Measurements from ENCODE around the gene RND2. TPM values are rescaled to one million over a fixed set of nuclear protein-coding genes. Genes with fewer than 3 reads are reported as not detected.

The RND2 gene
- total and polyA plus RNA-seq, 2 of the 13 experiments (the other 11 are each of a cell fraction or from before 2014, with no cell fraction given) = 0.05 to 0.11 TPM

DNA sequence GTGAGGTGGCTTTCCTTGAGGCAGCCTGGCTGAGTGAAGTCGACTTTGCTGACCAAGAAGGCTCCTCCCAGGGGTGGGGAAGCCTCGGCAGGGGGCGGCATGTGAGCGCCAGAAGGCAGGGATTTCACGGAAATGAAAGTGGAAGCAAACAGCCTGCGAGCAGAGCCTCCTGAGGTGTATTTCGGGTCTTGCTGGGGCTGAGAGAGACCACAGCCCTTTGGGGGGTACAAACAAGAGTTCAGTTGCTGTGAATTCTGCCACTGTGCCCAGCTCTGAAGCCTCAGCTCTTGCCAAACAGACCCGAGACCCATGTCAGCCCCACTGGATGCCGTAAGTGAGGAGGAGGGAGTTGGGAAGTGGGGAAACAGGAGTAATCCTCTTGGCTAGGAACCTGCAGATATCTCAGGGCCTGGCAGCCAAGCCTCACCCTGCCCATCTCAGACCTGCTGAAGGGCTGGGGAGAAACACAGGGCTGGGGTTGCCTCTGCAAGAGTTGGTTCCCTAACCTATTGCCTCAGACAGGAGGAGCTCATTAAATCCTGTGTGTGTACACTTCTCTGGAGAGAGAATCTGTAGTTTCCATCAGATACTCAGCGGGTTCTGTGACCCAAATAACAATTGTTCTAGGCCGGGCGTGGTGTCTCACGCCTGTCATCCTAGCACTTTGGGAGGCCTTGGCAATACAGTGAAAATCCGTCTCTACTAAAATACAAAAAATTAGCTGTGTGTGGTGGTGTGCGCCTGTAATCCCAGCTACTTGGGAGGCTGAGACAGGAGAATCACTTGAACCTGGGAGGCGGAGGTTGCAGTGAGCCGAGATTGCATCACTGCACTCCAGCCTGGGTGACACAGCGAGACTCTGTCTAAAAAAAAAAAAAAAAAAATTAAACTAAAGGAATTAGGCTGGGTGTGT lies 18.1 kb upstream of the RND2 start, which contains the start of gene IFI35 (continued):
- TF ChIP-seq, protein P1, sequence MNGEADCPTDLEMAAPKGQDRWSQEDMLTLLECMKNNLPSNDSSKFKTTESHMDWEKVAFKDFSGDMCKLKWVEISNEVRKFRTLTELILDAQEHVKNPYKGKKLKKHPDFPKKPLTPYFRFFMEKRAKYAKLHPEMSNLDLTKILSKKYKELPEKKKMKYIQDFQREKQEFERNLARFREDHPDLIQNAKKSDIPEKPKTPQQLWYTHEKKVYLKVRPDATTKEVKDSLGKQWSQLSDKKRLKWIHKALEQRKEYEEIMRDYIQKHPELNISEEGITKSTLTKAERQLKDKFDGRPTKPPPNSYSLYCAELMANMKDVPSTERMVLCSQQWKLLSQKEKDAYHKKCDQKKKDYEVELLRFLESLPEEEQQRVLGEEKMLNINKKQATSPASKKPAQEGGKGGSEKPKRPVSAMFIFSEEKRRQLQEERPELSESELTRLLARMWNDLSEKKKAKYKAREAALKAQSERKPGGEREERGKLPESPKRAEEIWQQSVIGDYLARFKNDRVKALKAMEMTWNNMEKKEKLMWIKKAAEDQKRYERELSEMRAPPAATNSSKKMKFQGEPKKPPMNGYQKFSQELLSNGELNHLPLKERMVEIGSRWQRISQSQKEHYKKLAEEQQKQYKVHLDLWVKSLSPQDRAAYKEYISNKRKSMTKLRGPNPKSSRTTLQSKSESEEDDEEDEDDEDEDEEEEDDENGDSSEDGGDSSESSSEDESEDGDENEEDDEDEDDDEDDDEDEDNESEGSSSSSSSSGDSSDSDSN (CRISPR knock-in tag; IDR thresholded peaks at IDR 0.05) = peak; percentile 65; the same call in 1 of the 2 replicates
- TF ChIP-seq ZBTB7A (CRISPR knock-in tag; IDR thresholded peaks at IDR 0.05) (no peak), ZNF737 (CRISPR knock-in tag; IDR thresholded peaks at IDR 0.05; ENCODE audit: borderline replicate concordance) (no peak; the same call in 1 of the 2 replicates), HNF4G (IDR thresholded peaks at IDR 0.05; ENCODE audit: borderline replicate concordance, low read depth, low read length) (no peak), HNF4G (CRISPR knock-in tag; IDR thresholded peaks at IDR 0.05; ENCODE audit: borderline replicate concordance, low read depth) (no peak), HNRNPUL1 (IDR thresholded peaks at IDR 0.05; ENCODE audit: low read depth, low read length) (no peak), ZNF652 (CRISPR knock-in tag; IDR thresholded peaks at IDR 0.05; ENCODE audit: borderline replicate concordance, low read depth) (no peak), TEAD3 (CRISPR knock-in tag; optimal IDR thresholded peaks at IDR 0.05; ENCODE audit: borderline replicate concordance) (peak; percentile 44), ZNF292 (CRISPR knock-in tag; IDR thresholded peaks at IDR 0.05; ENCODE audit: borderline replicate concordance, low read depth) (peak; percentile 34), HES4 (CRISPR knock-in tag; IDR thresholded peaks at IDR 0.05; ENCODE audit: borderline replicate concordance) (no peak), ZNF777 (CRISPR knock-in tag; IDR thresholded peaks at IDR 0.05) (0 out of 2 replicates have a peak, but pooled peaks have one; percentile 6), ZFP37 (CRISPR knock-in tag; IDR thresholded peaks at IDR 0.05; ENCODE audit: borderline replicate concordance) (peak; percentile 64; the same call in 1 of the 2 replicates)
- TF ChIP-seq, protein P2, sequence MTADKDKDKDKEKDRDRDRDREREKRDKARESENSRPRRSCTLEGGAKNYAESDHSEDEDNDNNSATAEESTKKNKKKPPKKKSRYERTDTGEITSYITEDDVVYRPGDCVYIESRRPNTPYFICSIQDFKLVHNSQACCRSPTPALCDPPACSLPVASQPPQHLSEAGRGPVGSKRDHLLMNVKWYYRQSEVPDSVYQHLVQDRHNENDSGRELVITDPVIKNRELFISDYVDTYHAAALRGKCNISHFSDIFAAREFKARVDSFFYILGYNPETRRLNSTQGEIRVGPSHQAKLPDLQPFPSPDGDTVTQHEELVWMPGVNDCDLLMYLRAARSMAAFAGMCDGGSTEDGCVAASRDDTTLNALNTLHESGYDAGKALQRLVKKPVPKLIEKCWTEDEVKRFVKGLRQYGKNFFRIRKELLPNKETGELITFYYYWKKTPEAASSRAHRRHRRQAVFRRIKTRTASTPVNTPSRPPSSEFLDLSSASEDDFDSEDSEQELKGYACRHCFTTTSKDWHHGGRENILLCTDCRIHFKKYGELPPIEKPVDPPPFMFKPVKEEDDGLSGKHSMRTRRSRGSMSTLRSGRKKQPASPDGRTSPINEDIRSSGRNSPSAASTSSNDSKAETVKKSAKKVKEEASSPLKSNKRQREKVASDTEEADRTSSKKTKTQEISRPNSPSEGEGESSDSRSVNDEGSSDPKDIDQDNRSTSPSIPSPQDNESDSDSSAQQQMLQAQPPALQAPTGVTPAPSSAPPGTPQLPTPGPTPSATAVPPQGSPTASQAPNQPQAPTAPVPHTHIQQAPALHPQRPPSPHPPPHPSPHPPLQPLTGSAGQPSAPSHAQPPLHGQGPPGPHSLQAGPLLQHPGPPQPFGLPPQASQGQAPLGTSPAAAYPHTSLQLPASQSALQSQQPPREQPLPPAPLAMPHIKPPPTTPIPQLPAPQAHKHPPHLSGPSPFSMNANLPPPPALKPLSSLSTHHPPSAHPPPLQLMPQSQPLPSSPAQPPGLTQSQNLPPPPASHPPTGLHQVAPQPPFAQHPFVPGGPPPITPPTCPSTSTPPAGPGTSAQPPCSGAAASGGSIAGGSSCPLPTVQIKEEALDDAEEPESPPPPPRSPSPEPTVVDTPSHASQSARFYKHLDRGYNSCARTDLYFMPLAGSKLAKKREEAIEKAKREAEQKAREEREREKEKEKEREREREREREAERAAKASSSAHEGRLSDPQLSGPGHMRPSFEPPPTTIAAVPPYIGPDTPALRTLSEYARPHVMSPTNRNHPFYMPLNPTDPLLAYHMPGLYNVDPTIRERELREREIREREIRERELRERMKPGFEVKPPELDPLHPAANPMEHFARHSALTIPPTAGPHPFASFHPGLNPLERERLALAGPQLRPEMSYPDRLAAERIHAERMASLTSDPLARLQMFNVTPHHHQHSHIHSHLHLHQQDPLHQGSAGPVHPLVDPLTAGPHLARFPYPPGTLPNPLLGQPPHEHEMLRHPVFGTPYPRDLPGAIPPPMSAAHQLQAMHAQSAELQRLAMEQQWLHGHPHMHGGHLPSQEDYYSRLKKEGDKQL (CRISPR knock-in tag; IDR thresholded peaks at IDR 0.05; ENCODE audit: low read depth) = no peak
- TF ChIP-seq, protein P3, sequence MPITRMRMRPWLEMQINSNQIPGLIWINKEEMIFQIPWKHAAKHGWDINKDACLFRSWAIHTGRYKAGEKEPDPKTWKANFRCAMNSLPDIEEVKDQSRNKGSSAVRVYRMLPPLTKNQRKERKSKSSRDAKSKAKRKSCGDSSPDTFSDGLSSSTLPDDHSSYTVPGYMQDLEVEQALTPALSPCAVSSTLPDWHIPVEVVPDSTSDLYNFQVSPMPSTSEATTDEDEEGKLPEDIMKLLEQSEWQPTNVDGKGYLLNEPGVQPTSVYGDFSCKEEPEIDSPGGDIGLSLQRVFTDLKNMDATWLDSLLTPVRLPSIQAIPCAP (CRISPR knock-in tag; IDR thresholded peaks at IDR 0.05; ENCODE audit: low read depth) = peak; percentile 99
- TF ChIP-seq, protein P4, sequence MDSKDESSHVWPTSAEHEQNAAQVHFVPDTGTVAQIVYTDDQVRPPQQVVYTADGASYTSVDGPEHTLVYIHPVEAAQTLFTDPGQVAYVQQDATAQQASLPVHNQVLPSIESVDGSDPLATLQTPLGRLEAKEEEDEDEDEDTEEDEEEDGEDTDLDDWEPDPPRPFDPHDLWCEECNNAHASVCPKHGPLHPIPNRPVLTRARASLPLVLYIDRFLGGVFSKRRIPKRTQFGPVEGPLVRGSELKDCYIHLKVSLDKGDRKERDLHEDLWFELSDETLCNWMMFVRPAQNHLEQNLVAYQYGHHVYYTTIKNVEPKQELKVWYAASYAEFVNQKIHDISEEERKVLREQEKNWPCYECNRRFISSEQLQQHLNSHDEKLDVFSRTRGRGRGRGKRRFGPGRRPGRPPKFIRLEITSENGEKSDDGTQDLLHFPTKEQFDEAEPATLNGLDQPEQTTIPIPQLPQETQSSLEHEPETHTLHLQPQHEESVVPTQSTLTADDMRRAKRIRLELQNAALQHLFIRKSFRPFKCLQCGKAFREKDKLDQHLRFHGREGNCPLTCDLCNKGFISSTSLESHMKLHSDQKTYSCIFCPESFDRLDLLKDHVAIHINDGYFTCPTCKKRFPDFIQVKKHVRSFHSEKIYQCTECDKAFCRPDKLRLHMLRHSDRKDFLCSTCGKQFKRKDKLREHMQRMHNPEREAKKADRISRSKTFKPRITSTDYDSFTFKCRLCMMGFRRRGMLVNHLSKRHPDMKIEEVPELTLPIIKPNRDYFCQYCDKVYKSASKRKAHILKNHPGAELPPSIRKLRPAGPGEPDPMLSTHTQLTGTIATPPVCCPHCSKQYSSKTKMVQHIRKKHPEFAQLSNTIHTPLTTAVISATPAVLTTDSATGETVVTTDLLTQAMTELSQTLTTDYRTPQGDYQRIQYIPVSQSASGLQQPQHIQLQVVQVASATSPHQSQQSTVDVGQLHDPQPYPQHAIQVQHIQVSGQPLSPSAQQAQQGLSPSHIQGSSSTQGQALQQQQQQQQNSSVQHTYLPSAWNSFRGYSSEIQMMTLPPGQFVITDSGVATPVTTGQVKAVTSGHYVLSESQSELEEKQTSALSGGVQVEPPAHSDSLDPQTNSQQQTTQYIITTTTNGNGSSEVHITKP (CRISPR knock-in tag; IDR thresholded peaks at IDR 0.05; ENCODE audit: low read depth) = 0 out of 2 replicates have a peak, but pooled peaks have one; percentile 36

All from HepG2 (cell line).